GM06990 (cell line): ENCODE measurements around the gene PRAF2.
A peak's percentile ranks its signal among the peaks of the same experiment; 100 is the strongest.

Experiments
- DNase-seq: peaks from one replicate; pipeline ENCODE4 v3.0.0-alpha.2; 2011; ENCODE audit not compliant: insufficient read length; ENCODE audit errors: extremely low read depth
- H3K27me3 ChIP-seq: replicated peaks from 2 replicates; pipeline ENCODE4 v1.6.0; 2011; ENCODE audit warnings: low read length; ENCODE audit not compliant: control insufficient read depth, insufficient read depth
- H3K36me3 ChIP-seq: 2 replicates; pipeline ENCODE4 v1.5.1; 2011; ENCODE audit warnings: low read length; ENCODE audit not compliant: control insufficient read depth, insufficient read depth
- H3K4me3 ChIP-seq: replicated peaks from 2 replicates; pipeline ENCODE4 v1.5.1; 2011; ENCODE audit warnings: low read depth, mild to moderate bottlenecking, control low read depth, low read length
- TF ChIP-seq, protein P1 (sequence below): IDR thresholded peaks from 2 replicates; pipeline ENCODE4 v1.5.1; 2011; ENCODE audit warnings: low read length, control low read depth, mild to moderate bottlenecking, inconsistent platforms; ENCODE audit not compliant: insufficient read depth, poor library complexity, severe bottlenecking

PRAF2 gene

GRCh38 chrX:49116076-49116475 lies 42.3 kb upstream of the PRAF2 start:
- DNase-seq, result no peak
- Histone ChIP-seq H3K4me3 (no peak overlapping the region), H3K36me3 (peaks cover 11% of the 10 kb centered on the region), H3K27me3 (no peaks in the 10 kb centered on the region)
- TF ChIP-seq, protein P1, sequence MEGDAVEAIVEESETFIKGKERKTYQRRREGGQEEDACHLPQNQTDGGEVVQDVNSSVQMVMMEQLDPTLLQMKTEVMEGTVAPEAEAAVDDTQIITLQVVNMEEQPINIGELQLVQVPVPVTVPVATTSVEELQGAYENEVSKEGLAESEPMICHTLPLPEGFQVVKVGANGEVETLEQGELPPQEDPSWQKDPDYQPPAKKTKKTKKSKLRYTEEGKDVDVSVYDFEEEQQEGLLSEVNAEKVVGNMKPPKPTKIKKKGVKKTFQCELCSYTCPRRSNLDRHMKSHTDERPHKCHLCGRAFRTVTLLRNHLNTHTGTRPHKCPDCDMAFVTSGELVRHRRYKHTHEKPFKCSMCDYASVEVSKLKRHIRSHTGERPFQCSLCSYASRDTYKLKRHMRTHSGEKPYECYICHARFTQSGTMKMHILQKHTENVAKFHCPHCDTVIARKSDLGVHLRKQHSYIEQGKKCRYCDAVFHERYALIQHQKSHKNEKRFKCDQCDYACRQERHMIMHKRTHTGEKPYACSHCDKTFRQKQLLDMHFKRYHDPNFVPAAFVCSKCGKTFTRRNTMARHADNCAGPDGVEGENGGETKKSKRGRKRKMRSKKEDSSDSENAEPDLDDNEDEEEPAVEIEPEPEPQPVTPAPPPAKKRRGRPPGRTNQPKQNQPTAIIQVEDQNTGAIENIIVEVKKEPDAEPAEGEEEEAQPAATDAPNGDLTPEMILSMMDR, result no peak

DNA sequence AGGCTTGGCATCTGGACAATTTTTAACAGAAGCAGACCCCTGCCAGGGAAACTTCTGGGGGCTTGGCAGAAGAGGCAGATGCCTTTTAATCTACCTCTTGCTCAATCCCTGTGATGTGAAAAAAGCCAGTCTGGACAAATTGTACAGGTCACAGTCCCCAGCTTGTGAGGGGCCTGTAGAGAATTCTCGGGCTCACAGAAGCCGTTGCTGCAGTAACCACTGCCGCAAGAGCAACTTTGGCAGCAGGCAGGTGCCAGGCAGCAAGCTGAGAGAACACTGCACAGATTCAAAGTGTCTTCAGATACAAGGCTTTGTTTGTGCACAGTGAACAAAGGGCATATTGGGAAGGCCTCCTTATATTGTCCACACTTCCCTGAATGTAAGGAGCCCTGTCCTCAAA lies 38.0 kb upstream of the PRAF2 start:
- H3K4me3 ChIP-seq, result no peak overlapping the region
- DNase-seq, result no peak
- H3K36me3 ChIP-seq, result peaks cover 6% of the 10 kb centered on the region
- H3K27me3 ChIP-seq, result no peaks in the 10 kb centered on the region
- TF ChIP-seq, protein P1, result no peak

DNA sequence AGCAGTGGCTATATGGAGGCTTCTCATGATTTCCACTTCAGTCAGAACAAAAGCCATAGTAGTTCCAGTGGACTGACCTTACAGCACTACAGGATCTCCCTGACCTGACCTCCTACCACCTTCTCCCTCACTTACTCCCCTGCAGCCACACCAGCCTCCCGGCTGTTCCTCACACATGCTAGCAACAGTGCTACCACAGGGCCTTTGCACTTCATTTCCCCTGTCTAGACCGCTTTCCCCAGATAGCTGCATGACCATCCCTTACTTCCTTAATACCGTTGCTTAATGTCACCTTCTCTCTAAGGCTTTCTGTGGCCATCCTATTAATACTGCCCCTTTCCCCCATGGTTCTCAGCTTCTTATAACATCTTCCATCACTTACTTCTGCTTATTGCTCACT lies 36.6 kb upstream of the PRAF2 start:
- peaks cover 4% of the 10 kb centered on the region; the same call in 1 of the 2 replicates for H3K36me3 ChIP-seq
- TF ChIP-seq, protein P1, result no peak
- no peak for DNase-seq
- H3K4me3 ChIP-seq, result no peak overlapping the region
- H3K27me3 ChIP-seq, result no peaks in the 10 kb centered on the region

GRCh38 chrX:49108641-49109040 lies 34.8 kb upstream of the PRAF2 start:
- Histone ChIP-seq H3K36me3 (peaks cover 2% of the 10 kb centered on the region; the same call in 1 of the 2 replicates), H3K4me3 (no peak overlapping the region), H3K27me3 (no peaks in the 10 kb centered on the region)
- TF ChIP-seq, protein P1, result no peak
- DNase-seq, result no peak

GRCh38 chrX:49106930-49107329 lies 33.1 kb upstream of the PRAF2 start:
- TF ChIP-seq, protein P1, result peak; percentile 23
- H3K27me3 ChIP-seq, result no peaks in the 10 kb centered on the region
- no peak for DNase-seq

DNA sequence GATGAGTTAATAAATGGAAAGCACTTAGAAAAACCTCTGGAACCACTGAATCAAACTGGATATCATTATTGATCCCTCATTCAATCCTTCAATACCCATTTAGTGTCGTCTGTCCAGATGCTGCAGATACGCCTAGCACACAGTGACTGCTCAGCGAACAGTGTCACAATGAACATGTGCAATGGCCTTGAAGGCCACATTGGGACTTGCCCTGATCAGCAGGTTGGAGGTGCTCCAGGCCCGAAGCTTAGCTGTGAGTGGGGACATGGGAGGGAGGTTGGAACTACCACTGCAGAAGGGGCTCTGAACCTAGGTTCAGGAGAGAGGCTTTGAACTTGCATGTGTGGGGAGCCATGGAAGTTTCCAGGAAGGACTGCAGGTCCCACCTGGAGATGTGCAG lies 32.5 kb upstream of the PRAF2 start:
- TF ChIP-seq, protein P1, result no peak
- Histone ChIP-seq H3K36me3 (no peaks in the 10 kb centered on the region; the same call in 1 of the 2 replicates), H3K4me3 (no peak overlapping the region), H3K27me3 (no peaks in the 10 kb centered on the region)
- no peak for DNase-seq

More at GRCh38 chrX:49106930-49107329, 33.1 kb upstream of the PRAF2 start:
- H3K36me3 ChIP-seq, result no peaks in the 10 kb centered on the region; the same call in 1 of the 2 replicates
- no peak overlapping the region for H3K4me3 ChIP-seq
